ENCODE measurements around the gene BRSK1. TPM values are rescaled to one million over a fixed set of nuclear protein-coding genes. Genes with fewer than 3 reads are reported as not detected.

The BRSK1 gene
- total RNA-seq: 0.52 TPM

GRCh38 chr19:55283548-55284377 is at the start of gene BRSK1:
BRSK1 (plus strand) TSS chr19:55283997; CDS start chr19:55284443, 446 bp downstream.
- H3K36me3 ChIP-seq (ENCODE audit: control insufficient read depth in 3 of 3, insufficient read depth in 3 of 3, low read length in 3 of 3): no peaks in the 10 kb centered on the region
- no peak within 1 kb of the TSS for H3K27ac ChIP-seq (ENCODE audit: low read depth, low read length)
- H3K9ac ChIP-seq (ENCODE audit: low read depth in 1 of 3, low read length in 3 of 3): no peak within 1 kb of the TSS
- peaks cover 8 to 15% (median 14%) of the 10 kb centered on the region in 3 donors for H3K4me1 ChIP-seq (ENCODE audit: control insufficient read depth in 3 of 3, insufficient read depth in 3 of 3, low read length in 3 of 3)
- H3K9me3 ChIP-seq (ENCODE audit: control insufficient read depth in 3 of 3, low read length in 3 of 3): no peaks in the 10 kb centered on the region
- no peak within 1 kb of the TSS for H3K4me3 ChIP-seq (ENCODE audit: low read length in 3 of 3)
- H3K27me3 ChIP-seq (ENCODE audit: control insufficient read depth in 3 of 3, insufficient read depth in 3 of 3, low read length in 3 of 3): peaks cover 5 to 13% (median 7%) of the 10 kb centered on the region in 3 donors

GRCh38 chr19:55238030-55238429 is 45.8 kb upstream of the BRSK1 start:
- Histone ChIP-seq H3K27me3 (ENCODE audit: control insufficient read depth in 3 of 3, insufficient read depth in 3 of 3, low read length in 3 of 3) (no peaks in the 10 kb centered on the region), H3K9ac (ENCODE audit: low read depth in 1 of 3, low read length in 3 of 3) (no peak overlapping the region), H3K27ac (ENCODE audit: low read depth, low read length) (no peak overlapping the region), H3K36me3 (ENCODE audit: control insufficient read depth in 3 of 3, insufficient read depth in 3 of 3, low read length in 3 of 3) (peaks cover 75 to 87% (median 75%) of the 10 kb centered on the region in 3 donors), H3K9me3 (ENCODE audit: control insufficient read depth in 3 of 3, low read length in 3 of 3) (no peaks in the 10 kb centered on the region), H3K4me3 (ENCODE audit: low read length in 3 of 3) (no peak overlapping the region), H3K4me1 (ENCODE audit: control insufficient read depth in 3 of 3, insufficient read depth in 3 of 3, low read length in 3 of 3) (no peaks in the 10 kb centered on the region)

GRCh38 chr19:55239004-55239403 is 44.8 kb upstream of the BRSK1 start:
- Histone ChIP-seq H3K4me3 (ENCODE audit: low read length in 3 of 3) (no peak overlapping the region), H3K9me3 (ENCODE audit: control insufficient read depth in 3 of 3, low read length in 3 of 3) (no peaks in the 10 kb centered on the region), H3K27ac (ENCODE audit: low read depth, low read length) (no peak overlapping the region), H3K4me1 (ENCODE audit: control insufficient read depth in 3 of 3, insufficient read depth in 3 of 3, low read length in 3 of 3) (no peaks in the 10 kb centered on the region), H3K27me3 (ENCODE audit: control insufficient read depth in 3 of 3, insufficient read depth in 3 of 3, low read length in 3 of 3) (no peaks in the 10 kb centered on the region), H3K36me3 (ENCODE audit: control insufficient read depth in 3 of 3, insufficient read depth in 3 of 3, low read length in 3 of 3) (peaks cover 81 to 90% (median 82%) of the 10 kb centered on the region in 3 donors), H3K9ac (ENCODE audit: low read depth in 1 of 3, low read length in 3 of 3) (no peak overlapping the region)

GRCh38 chr19:55240713-55241020 is 43.1 kb upstream of the BRSK1 start:
- Histone ChIP-seq H3K9ac (ENCODE audit: low read depth in 1 of 3, low read length in 3 of 3) (no peak overlapping the region), H3K36me3 (ENCODE audit: control insufficient read depth in 3 of 3, insufficient read depth in 3 of 3, low read length in 3 of 3) (peaks cover 87 to 93% (median 88%) of the 10 kb centered on the region in 3 donors), H3K27ac (ENCODE audit: low read depth, low read length) (no peak overlapping the region), H3K27me3 (ENCODE audit: control insufficient read depth in 3 of 3, insufficient read depth in 3 of 3, low read length in 3 of 3) (no peaks in the 10 kb centered on the region), H3K4me1 (ENCODE audit: control insufficient read depth in 3 of 3, insufficient read depth in 3 of 3, low read length in 3 of 3) (no peaks in the 10 kb centered on the region), H3K9me3 (ENCODE audit: control insufficient read depth in 3 of 3, low read length in 3 of 3) (no peaks in the 10 kb centered on the region), H3K4me3 (ENCODE audit: low read length in 3 of 3) (no peak overlapping the region)

GRCh38 chr19:55241143-55241934 is 42.5 kb upstream of the BRSK1 start:
- no peaks in the 10 kb centered on the region for H3K27me3 ChIP-seq (ENCODE audit: control insufficient read depth in 3 of 3, insufficient read depth in 3 of 3, low read length in 3 of 3)
- H3K36me3 ChIP-seq (ENCODE audit: control insufficient read depth in 3 of 3, insufficient read depth in 3 of 3, low read length in 3 of 3): peaks cover 86 to 87% (median 86%) of the 10 kb centered on the region in 3 donors
- no peak overlapping the region for H3K9ac ChIP-seq (ENCODE audit: low read depth in 1 of 3, low read length in 3 of 3)
- H3K4me1 ChIP-seq (ENCODE audit: control insufficient read depth in 3 of 3, insufficient read depth in 3 of 3, low read length in 3 of 3): no peaks in the 10 kb centered on the region
- H3K9me3 ChIP-seq (ENCODE audit: control insufficient read depth in 3 of 3, low read length in 3 of 3): no peaks in the 10 kb centered on the region
- H3K4me3 ChIP-seq (ENCODE audit: low read length in 3 of 3): no peak overlapping the region
- no peak overlapping the region for H3K27ac ChIP-seq (ENCODE audit: low read depth, low read length)

GRCh38 chr19:55241935-55242464 is 41.8 kb upstream of the BRSK1 start:
- H3K36me3 ChIP-seq (ENCODE audit: control insufficient read depth in 3 of 3, insufficient read depth in 3 of 3, low read length in 3 of 3): peaks cover 80 to 86% (median 85%) of the 10 kb centered on the region in 3 donors
- H3K9me3 ChIP-seq (ENCODE audit: control insufficient read depth in 3 of 3, low read length in 3 of 3): no peaks in the 10 kb centered on the region
- no peak overlapping the region for H3K27ac ChIP-seq (ENCODE audit: low read depth, low read length)
- H3K9ac ChIP-seq (ENCODE audit: low read depth in 1 of 3, low read length in 3 of 3): no peak overlapping the region
- H3K4me3 ChIP-seq (ENCODE audit: low read length in 3 of 3): no peak overlapping the region
- H3K4me1 ChIP-seq (ENCODE audit: control insufficient read depth in 3 of 3, insufficient read depth in 3 of 3, low read length in 3 of 3): no peaks in the 10 kb centered on the region
- H3K27me3 ChIP-seq (ENCODE audit: control insufficient read depth in 3 of 3, insufficient read depth in 3 of 3, low read length in 3 of 3): no peaks in the 10 kb centered on the region

- Histone ChIP-seq H3K4me1 (ENCODE audit: control insufficient read depth in 3 of 3, insufficient read depth in 3 of 3, low read length in 3 of 3) (no peaks in the 10 kb centered on the region), H3K4me3 (ENCODE audit: low read length in 3 of 3) (no peak overlapping the region), H3K27ac (ENCODE audit: low read depth, low read length) (no peak overlapping the region), H3K36me3 (ENCODE audit: control insufficient read depth in 3 of 3, insufficient read depth in 3 of 3, low read length in 3 of 3) (peaks cover 75 to 80% (median 80%) of the 10 kb centered on the region in 3 donors), H3K27me3 (ENCODE audit: control insufficient read depth in 3 of 3, insufficient read depth in 3 of 3, low read length in 3 of 3) (no peaks in the 10 kb centered on the region), H3K9me3 (ENCODE audit: control insufficient read depth in 3 of 3, low read length in 3 of 3) (no peaks in the 10 kb centered on the region), H3K9ac (ENCODE audit: low read depth in 1 of 3, low read length in 3 of 3) (no peak overlapping the region)
Observed at GRCh38 chr19:55242517-55242916, 41.3 kb upstream of the BRSK1 start.

GRCh38 chr19:55244004-55244680 is 39.7 kb upstream of the BRSK1 start:
- H3K4me3 ChIP-seq (ENCODE audit: low read length in 3 of 3): no peak overlapping the region
- H3K27me3 ChIP-seq (ENCODE audit: control insufficient read depth in 3 of 3, insufficient read depth in 3 of 3, low read length in 3 of 3): no peaks in the 10 kb centered on the region
- H3K9me3 ChIP-seq (ENCODE audit: control insufficient read depth in 3 of 3, low read length in 3 of 3): no peaks in the 10 kb centered on the region
- H3K36me3 ChIP-seq (ENCODE audit: control insufficient read depth in 3 of 3, insufficient read depth in 3 of 3, low read length in 3 of 3): peaks cover 58 to 67% (median 66%) of the 10 kb centered on the region in 3 donors
- H3K27ac ChIP-seq (ENCODE audit: low read depth, low read length): no peak overlapping the region
- H3K4me1 ChIP-seq (ENCODE audit: control insufficient read depth in 3 of 3, insufficient read depth in 3 of 3, low read length in 3 of 3): peaks cover 4 to 13% (median 5%) of the 10 kb centered on the region in 3 donors
- H3K9ac ChIP-seq (ENCODE audit: low read depth in 1 of 3, low read length in 3 of 3): no peak overlapping the region

GRCh38 chr19:55245236-55245904 is 38.4 kb upstream of the BRSK1 start:
- H3K4me1 ChIP-seq (ENCODE audit: control insufficient read depth in 3 of 3, insufficient read depth in 3 of 3, low read length in 3 of 3): peaks cover 4 to 16% (median 7%) of the 10 kb centered on the region in 3 donors
- H3K4me3 ChIP-seq (ENCODE audit: low read length in 3 of 3): no peak overlapping the region
- no peaks in the 10 kb centered on the region for H3K9me3 ChIP-seq (ENCODE audit: control insufficient read depth in 3 of 3, low read length in 3 of 3)
- peaks cover 46 to 55% (median 54%) of the 10 kb centered on the region in 3 donors for H3K36me3 ChIP-seq (ENCODE audit: control insufficient read depth in 3 of 3, insufficient read depth in 3 of 3, low read length in 3 of 3)
- no peak overlapping the region for H3K27ac ChIP-seq (ENCODE audit: low read depth, low read length)
- no peak overlapping the region for H3K9ac ChIP-seq (ENCODE audit: low read depth in 1 of 3, low read length in 3 of 3)
- H3K27me3 ChIP-seq (ENCODE audit: control insufficient read depth in 3 of 3, insufficient read depth in 3 of 3, low read length in 3 of 3): no peaks in the 10 kb centered on the region
